AG04449 (cell line): ENCODE data around the gene APRT.

Experiments
- CTCF ChIA-PET: fragments of 350-600 bp; formaldehyde crosslinking; extraction: SDS; loops from one replicate; lab custom pipeline; 2021; ENCODE audit warnings: antibody characterized with exemption; lab: Yijun Ruan, JAX
- POLR2A ChIA-PET: fragments of 400-600, 350-600 bp; formaldehyde crosslinking; extraction: SDS; loops from one replicate; lab custom pipeline; 2020; ENCODE audit warnings: antibody characterized with exemption, inconsistent platforms; lab: Yijun Ruan, JAX
- DNase-seq: peaks from one replicate; pipeline ENCODE4 v3.0.0-alpha.2; 2010; ENCODE audit warnings: low read depth, low spot score
- H3K4me3 ChIP-seq: 2 replicates; pipeline ENCODE4 v1.5.1; 2011; ENCODE audit warnings: low read depth, mild to moderate bottlenecking, control low read depth, low read length
- CTCF ChIP-seq: IDR thresholded peaks from one replicate; pipeline ENCODE4 v1.5.1; 2011; ENCODE audit warnings: mild to moderate bottlenecking, moderate library complexity, low read length, control low read depth, inconsistent platforms; ENCODE audit not compliant: insufficient read depth; ENCODE audit errors: missing control alignments

Gene APRT

GRCh38 chr16:88816736-88817535 lies 5.2 kb upstream of the APRT start:
- no peak for DNase-seq
- TF ChIP-seq CTCF: no peak
- no peak overlapping the region for H3K4me3 ChIP-seq
- POLR2A ChIA-PET: no interaction called here
- CTCF ChIA-PET: interaction anchor here (1.1 to 4.3 kb wide), 2 partner anchors 41 to 350 kb away, joined by 4 to 20 read pairs; partner anchors contain the start of genes GALNS and TRAPPC2L

- no peak overlapping the region for H3K4me3 ChIP-seq
- ChIA-PET POLR2A (no interaction called here), CTCF (interaction anchor here (0.5 to 4.3 kb wide), 7 partner anchors 15 to 400 kb away, joined by 3 to 20 read pairs (median 4); partner anchors contain the start of genes GALNS and TRAPPC2L)
- no peak for DNase-seq
- peak; percentile 75 for TF ChIP-seq CTCF
Observed at GRCh38 chr16:88815901-88816589, 4.3 kb upstream of the APRT start.

GRCh38 chr16:88815227-88815626 lies 3.5 kb upstream of the APRT start:
- CTCF ChIA-PET: interaction anchor here (0.9 to 4.3 kb wide), 5 partner anchors 15 to 401 kb away, joined by 3 to 20 read pairs (median 4); partner anchors contain the start of genes GALNS and TRAPPC2L
- POLR2A ChIA-PET: no interaction called here
- DNase-seq: no peak
- H3K4me3 ChIP-seq: no peak overlapping the region
- TF ChIP-seq CTCF: no peak

- ChIA-PET POLR2A (no interaction called here), CTCF (interaction anchor here (1.1 to 4.3 kb wide), 5 partner anchors 16 to 353 kb away, joined by 3 to 20 read pairs (median 7); partner anchors contain the start of genes GALNS and TRAPPC2L)
- no peak for TF ChIP-seq CTCF
- no peak for DNase-seq
- no peak overlapping the region for H3K4me3 ChIP-seq
Observed at GRCh38 chr16:88814144-88814502, 2.4 kb upstream of the APRT start.

GRCh38 chr16:88813269-88814143 lies 1.8 kb upstream of the APRT start:
- H3K4me3 ChIP-seq: no peak overlapping the region
- TF ChIP-seq CTCF: no peak
- ChIA-PET POLR2A (interaction anchor here (0.9 kb wide), 1 partner anchor 354 kb away, joined by 3 read pairs; no protein-coding TSS in a partner anchor), CTCF (interaction anchor here (1.0 to 2.9 kb wide), 11 partner anchors 11 to 403 kb away, joined by 3 to 16 read pairs (median 5); partner anchors contain the start of gene GALNS)
- no peak for DNase-seq
